ENCODE measurements around the gene UBE2D1. TPM values are rescaled to one million over a fixed set of nuclear protein-coding genes. Genes with fewer than 3 reads are reported as not detected.

UBE2D1 gene
- total RNA-seq, 2 donors from 2014 or later: 6.8 to 17.4 TPM

DNA sequence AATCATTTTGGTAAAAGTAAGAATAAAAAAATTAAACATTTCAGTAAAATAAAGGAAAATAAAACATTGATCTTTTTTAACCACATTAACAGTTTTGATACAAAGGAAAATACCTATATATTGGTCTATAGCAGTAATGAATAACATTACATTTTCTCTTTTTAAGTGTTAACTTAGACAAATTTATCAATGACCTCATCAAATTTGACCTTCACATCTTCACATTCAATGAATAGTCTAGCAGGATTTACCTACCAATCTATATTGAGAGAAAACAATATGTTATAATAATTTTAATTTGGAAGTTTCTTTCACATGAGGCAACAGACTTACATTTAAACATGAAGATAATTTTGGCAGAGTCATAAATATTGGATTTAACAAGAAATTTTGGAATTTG lies 17.9 kb upstream of the UBE2D1 start:
- TF ChIP-seq, protein P1, sequence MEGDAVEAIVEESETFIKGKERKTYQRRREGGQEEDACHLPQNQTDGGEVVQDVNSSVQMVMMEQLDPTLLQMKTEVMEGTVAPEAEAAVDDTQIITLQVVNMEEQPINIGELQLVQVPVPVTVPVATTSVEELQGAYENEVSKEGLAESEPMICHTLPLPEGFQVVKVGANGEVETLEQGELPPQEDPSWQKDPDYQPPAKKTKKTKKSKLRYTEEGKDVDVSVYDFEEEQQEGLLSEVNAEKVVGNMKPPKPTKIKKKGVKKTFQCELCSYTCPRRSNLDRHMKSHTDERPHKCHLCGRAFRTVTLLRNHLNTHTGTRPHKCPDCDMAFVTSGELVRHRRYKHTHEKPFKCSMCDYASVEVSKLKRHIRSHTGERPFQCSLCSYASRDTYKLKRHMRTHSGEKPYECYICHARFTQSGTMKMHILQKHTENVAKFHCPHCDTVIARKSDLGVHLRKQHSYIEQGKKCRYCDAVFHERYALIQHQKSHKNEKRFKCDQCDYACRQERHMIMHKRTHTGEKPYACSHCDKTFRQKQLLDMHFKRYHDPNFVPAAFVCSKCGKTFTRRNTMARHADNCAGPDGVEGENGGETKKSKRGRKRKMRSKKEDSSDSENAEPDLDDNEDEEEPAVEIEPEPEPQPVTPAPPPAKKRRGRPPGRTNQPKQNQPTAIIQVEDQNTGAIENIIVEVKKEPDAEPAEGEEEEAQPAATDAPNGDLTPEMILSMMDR (IDR thresholded peaks at IDR 0.05): no peak
- no peaks in the 10 kb centered on the region for H3K9me3 ChIP-seq

GRCh38 chr10:58318346-58318745 lies 16.5 kb upstream of the UBE2D1 start:
- DNase-seq (ENCODE audit: low spot score) (no peak), ATAC-seq (ENCODE audit: insufficient number of reproducible peaks, low FRiP score, low read depth) (no peak)
- H3K9me3 ChIP-seq: no peaks in the 10 kb centered on the region
- TF ChIP-seq, protein P1 (IDR thresholded peaks at IDR 0.05): no peak
- H3K4me1 ChIP-seq (ENCODE audit: control insufficient read depth in 1 of 2, low read depth in 2 of 2): no peaks in the 10 kb centered on the region
- no peaks in the 10 kb centered on the region for H3K27me3 ChIP-seq (replicated peaks; ENCODE audit: insufficient read depth)
- no peak overlapping the region for H3K27ac ChIP-seq
- no peaks in the 10 kb centered on the region for H3K36me3 ChIP-seq
- H3K4me3 ChIP-seq: no peak overlapping the region

More for the DNA sequence above, 17.9 kb upstream of the UBE2D1 start:
- no peak overlapping the region for H3K27ac ChIP-seq
- H3K4me1 ChIP-seq (ENCODE audit: control insufficient read depth in 1 of 2, low read depth in 2 of 2): no peaks in the 10 kb centered on the region
- H3K27me3 ChIP-seq (replicated peaks; ENCODE audit: insufficient read depth): no peaks in the 10 kb centered on the region
- H3K36me3 ChIP-seq: no peaks in the 10 kb centered on the region
- no peak overlapping the region for H3K4me3 ChIP-seq
- ATAC-seq (ENCODE audit: insufficient number of reproducible peaks, low FRiP score, low read depth): no peak
- no peak for DNase-seq (ENCODE audit: low spot score)

GRCh38 chr10:58319599-58319998 lies 15.2 kb upstream of the UBE2D1 start:
- no peak overlapping the region for H3K27ac ChIP-seq
- H3K4me3 ChIP-seq: no peak overlapping the region
- no peaks in the 10 kb centered on the region for H3K36me3 ChIP-seq
- DNase-seq (ENCODE audit: low spot score) (no peak), ATAC-seq (ENCODE audit: insufficient number of reproducible peaks, low FRiP score, low read depth) (no peak)
- no peaks in the 10 kb centered on the region for H3K4me1 ChIP-seq (ENCODE audit: control insufficient read depth in 1 of 2, low read depth in 2 of 2)
- no peaks in the 10 kb centered on the region for H3K9me3 ChIP-seq
- H3K27me3 ChIP-seq (replicated peaks; ENCODE audit: insufficient read depth): no peaks in the 10 kb centered on the region
- TF ChIP-seq, protein P1 (IDR thresholded peaks at IDR 0.05): no peak

- TF ChIP-seq, protein P1 (IDR thresholded peaks at IDR 0.05): no peak
- Histone ChIP-seq H3K36me3 (no peaks in the 10 kb centered on the region), H3K27ac (no peak overlapping the region), H3K4me3 (no peak overlapping the region), H3K27me3 (replicated peaks; ENCODE audit: insufficient read depth) (no peaks in the 10 kb centered on the region), H3K9me3 (no peaks in the 10 kb centered on the region), H3K4me1 (ENCODE audit: control insufficient read depth in 1 of 2, low read depth in 2 of 2) (no peaks in the 10 kb centered on the region)
- no peak for DNase-seq (ENCODE audit: low spot score)
- ATAC-seq (ENCODE audit: insufficient number of reproducible peaks, low FRiP score, low read depth): no peak
Observed at GRCh38 chr10:58320351-58321049, 14.3 kb upstream of the UBE2D1 start.

DNA sequence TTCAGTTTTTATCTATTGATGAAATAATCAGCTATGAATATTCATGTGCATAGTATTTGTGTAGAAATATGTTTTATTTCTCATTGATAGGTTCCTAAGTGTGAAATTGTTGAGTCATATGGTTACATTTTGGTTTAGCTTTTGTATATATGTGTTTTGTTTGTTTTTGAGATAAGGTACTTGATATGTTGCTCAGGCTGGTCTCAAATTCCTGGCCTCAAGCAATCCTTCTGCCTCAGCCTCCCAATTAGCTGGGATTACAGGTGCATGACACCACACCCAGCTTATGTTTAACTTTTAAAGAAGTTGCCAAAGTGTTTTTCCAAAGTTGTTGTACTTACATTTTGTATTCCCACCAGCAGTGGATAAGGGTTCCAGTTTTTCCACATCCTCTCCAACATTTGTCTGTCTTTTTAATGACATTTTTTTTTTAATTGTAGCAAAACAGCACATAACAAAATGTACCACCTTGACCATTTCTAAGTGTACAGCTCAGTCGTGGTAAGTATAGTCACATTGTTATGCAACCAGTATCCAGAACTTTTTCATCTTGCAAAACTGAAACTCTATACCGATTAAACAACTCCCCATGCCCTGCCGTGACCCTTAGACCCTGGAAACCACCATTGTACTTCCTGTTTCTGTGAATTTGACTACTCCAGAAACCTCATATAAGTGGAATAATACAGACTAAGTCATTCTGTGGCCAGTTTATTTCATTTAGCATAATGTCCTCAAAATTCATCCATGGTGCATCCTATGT lies 12.6 kb upstream of the UBE2D1 start:
- TF ChIP-seq, protein P1 (IDR thresholded peaks at IDR 0.05): no peak
- Histone ChIP-seq H3K4me1 (ENCODE audit: control insufficient read depth in 1 of 2, low read depth in 2 of 2) (no peaks in the 10 kb centered on the region), H3K9me3 (no peaks in the 10 kb centered on the region), H3K27me3 (replicated peaks; ENCODE audit: insufficient read depth) (no peaks in the 10 kb centered on the region), H3K27ac (no peak overlapping the region), H3K4me3 (no peak overlapping the region), H3K36me3 (no peaks in the 10 kb centered on the region)
- ATAC-seq (ENCODE audit: insufficient number of reproducible peaks, low FRiP score, low read depth): no peak
- no peak for DNase-seq (ENCODE audit: low spot score)

Measured in thoracic aorta (tissue), 2 donors.